GM10266 (cell line): ENCODE results near the gene PCDH18.
A peak's percentile ranks its signal among the peaks of the same experiment; 100 is the strongest.

Experiments used
- DNase-seq: peaks from one replicate; pipeline ENCODE4 v3.0.0; 2012; ENCODE audit errors: extremely low spot score
- CTCF ChIP-seq: IDR thresholded peaks from 2 replicates; pipeline ENCODE4 v1.5.1; 2012; ENCODE audit warnings: mild to moderate bottlenecking, low read depth; ENCODE audit not compliant: control insufficient read depth, insufficient read depth; ENCODE audit errors: missing control alignments

The PCDH18 gene

GRCh38 chr4:137531986-137532868 is at the start of gene PCDH18:
PCDH18 (minus strand) TSS chr4:137532494; CDS start chr4:137532088, 406 bp downstream.
- peak; percentile 16 for DNase-seq
- no peak for TF ChIP-seq CTCF

- DNase-seq: no peak
- TF ChIP-seq CTCF: no peak
These were observed 44.2 kb upstream of the PCDH18 start for GRCh38 chr4:137576446-137576845.

- TF ChIP-seq CTCF: no peak
- no peak for DNase-seq
These were observed 40.4 kb upstream of the PCDH18 start for GRCh38 chr4:137572647-137573046.

GRCh38 chr4:137572163-137572562 is 39.9 kb upstream of the PCDH18 start:
- no peak for DNase-seq
- TF ChIP-seq CTCF: no peak

- no peak for TF ChIP-seq CTCF
- no peak for DNase-seq
These were observed 27.5 kb upstream of the PCDH18 start for GRCh38 chr4:137559801-137560200.

GRCh38 chr4:137558951-137559350 is 26.7 kb upstream of the PCDH18 start:
- no peak for TF ChIP-seq CTCF
- no peak for DNase-seq

- TF ChIP-seq CTCF: no peak
- no peak for DNase-seq
These were observed 13.2 kb upstream of the PCDH18 start for GRCh38 chr4:137545461-137545861.
